ENCODE data around the gene VAPA. TPM values are rescaled to one million over a fixed set of nuclear protein-coding genes. Genes with fewer than 3 reads are reported as not detected.
A peak's percentile ranks its signal among the peaks of the same experiment; 100 is the strongest.

VAPA gene
- total and polyA plus RNA-seq, 3 donors from 2014 or later = 177 to 224 (median 180) TPM

GRCh38 chr18:9877655-9878014 is 36.2 kb upstream of the VAPA start:
- Histone ChIP-seq H3K9me3 (no peaks in the 10 kb centered on the region), H3K4me1 (peaks cover 24% of the 10 kb centered on the region), H3K4me3 (no peak overlapping the region), H3K27ac (peak overlapping the region; percentile 61 to 92), H3K27me3 (no peaks in the 10 kb centered on the region), H3K36me3 (ENCODE audit: low read depth, missing control alignments) (no peaks in the 10 kb centered on the region)
- no peak for TF ChIP-seq CTCF (IDR thresholded peaks at IDR 0.05)
- no peak for DNase-seq
- intact Hi-C loops (cut with DNase I; ENCODE audit: low total_unique reads) = no loop called here

DNA sequence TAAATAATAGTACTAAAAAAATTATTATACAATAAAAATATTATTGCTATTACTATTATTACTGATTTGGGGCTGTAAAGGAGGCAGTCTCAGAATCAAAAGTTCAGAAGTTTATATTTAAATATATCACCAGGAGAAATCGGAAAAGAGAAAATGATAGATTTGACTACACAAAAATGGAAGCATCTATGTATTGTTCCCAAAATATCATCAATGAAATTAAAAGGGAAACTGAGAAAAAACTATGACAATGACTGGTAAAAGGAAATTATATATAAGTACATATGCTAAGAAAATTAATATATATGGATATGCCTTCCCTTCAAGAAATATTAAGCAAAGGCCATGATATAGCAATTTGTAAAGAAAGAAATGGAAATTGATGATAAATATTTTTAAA is 35.7 kb upstream of the VAPA start:
- 87 to 97% methylated on average over 1 of the region's 1 CpG for WGBS, 2 donors
- peak overlapping the region in 1 of 2 donors; percentile 92 for H3K27ac ChIP-seq

DNA sequence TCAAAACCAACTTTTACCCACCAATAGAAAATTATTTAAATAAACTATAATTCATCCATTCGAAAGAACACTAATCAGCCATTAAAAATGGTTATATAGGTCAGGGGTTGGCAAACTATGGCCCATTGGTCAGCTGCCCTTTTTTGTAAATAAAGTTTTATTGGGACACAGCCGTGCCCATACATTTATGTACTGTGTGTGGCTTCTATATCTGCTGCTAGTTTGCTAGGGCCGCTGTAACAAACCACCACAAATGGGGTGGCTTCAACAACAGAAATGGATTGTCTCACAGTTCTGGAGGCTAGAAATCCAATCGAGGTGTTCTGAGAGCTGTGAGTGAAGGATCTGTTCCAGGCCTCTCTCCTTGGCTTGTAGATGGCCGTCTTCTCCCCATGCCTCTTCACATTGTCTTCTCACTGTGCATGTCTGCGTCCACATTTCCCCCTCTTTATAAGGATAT is 35.0 kb upstream of the VAPA start:
- Histone ChIP-seq H3K27ac (peak overlapping the region in 1 of 2 donors; percentile 83), H3K4me3 (no peak overlapping the region), H3K27me3 (no peaks in the 10 kb centered on the region), H3K4me1 (peaks cover 24% of the 10 kb centered on the region), H3K9me3 (no peaks in the 10 kb centered on the region), H3K36me3 (ENCODE audit: low read depth, missing control alignments) (no peaks in the 10 kb centered on the region)
- intact Hi-C loops (cut with DNase I; ENCODE audit: low total_unique reads) = no loop called here
- WGBS, 2 donors = 93 to 95% methylated on average over 6 of the region's 6 CpGs
- no peak for DNase-seq
- no peak for TF ChIP-seq CTCF (IDR thresholded peaks at IDR 0.05)
- no peak for TF ChIP-seq POLR2A (IDR thresholded peaks at IDR 0.05)

More for the DNA sequence above, 35.7 kb upstream of the VAPA start:
- H3K27me3 ChIP-seq = no peaks in the 10 kb centered on the region
- no peak for DNase-seq
- intact Hi-C loops (cut with DNase I; ENCODE audit: low total_unique reads) = no loop called here
- H3K4me1 ChIP-seq = peaks cover 24% of the 10 kb centered on the region
- H3K36me3 ChIP-seq (ENCODE audit: low read depth, missing control alignments) = no peaks in the 10 kb centered on the region
- H3K4me3 ChIP-seq = no peak overlapping the region
- no peaks in the 10 kb centered on the region for H3K9me3 ChIP-seq
- no peak for TF ChIP-seq CTCF (IDR thresholded peaks at IDR 0.05)
- TF ChIP-seq POLR2A (IDR thresholded peaks at IDR 0.05) = no peak

DNA sequence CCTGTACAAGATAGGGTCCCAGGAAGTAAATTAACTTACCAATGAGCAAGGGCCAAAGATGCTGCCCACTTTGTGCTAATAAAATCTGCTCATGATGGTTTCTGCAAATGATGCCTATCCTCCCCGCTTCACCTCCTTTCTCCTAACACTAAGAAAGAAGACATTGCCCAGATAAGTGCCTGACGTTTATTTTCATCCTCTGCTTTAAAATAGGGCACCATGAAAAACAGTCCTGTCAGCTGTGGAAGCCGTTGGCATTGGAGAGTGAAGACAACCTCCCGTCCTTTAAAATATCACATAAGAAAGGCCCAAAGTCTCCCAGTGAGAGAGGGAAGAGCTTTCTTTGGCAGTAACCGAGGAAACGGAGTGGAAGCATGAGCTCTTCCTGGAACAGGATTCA is 29.7 kb upstream of the VAPA start:
- Histone ChIP-seq H3K36me3 (ENCODE audit: low read depth, missing control alignments) (no peaks in the 10 kb centered on the region), H3K4me3 (no peak overlapping the region), H3K9me3 (no peaks in the 10 kb centered on the region), H3K4me1 (peaks cover 6% of the 10 kb centered on the region), H3K27me3 (no peaks in the 10 kb centered on the region), H3K27ac (no peak overlapping the region)
- DNase-seq = no peak
- intact Hi-C loops (cut with DNase I; ENCODE audit: low total_unique reads) = no loop called here
- WGBS, 2 donors = 85 to 95% methylated on average over 6 of the region's 6 CpGs
- no peak for TF ChIP-seq POLR2A (IDR thresholded peaks at IDR 0.05)
- no peak for TF ChIP-seq CTCF (IDR thresholded peaks at IDR 0.05)

- peaks cover 6% of the 10 kb centered on the region for H3K4me1 ChIP-seq
- H3K9me3 ChIP-seq = no peaks in the 10 kb centered on the region
- no peak overlapping the region for H3K27ac ChIP-seq
- DNase-seq = no peak
- WGBS, 2 donors = 86% methylated on average over 12 of the region's 12 CpGs
- H3K36me3 ChIP-seq (ENCODE audit: low read depth, missing control alignments) = no peaks in the 10 kb centered on the region
- no peak overlapping the region for H3K4me3 ChIP-seq
- H3K27me3 ChIP-seq = no peaks in the 10 kb centered on the region
- intact Hi-C loops (cut with DNase I; ENCODE audit: low total_unique reads) = no loop called here
- TF ChIP-seq POLR2A (IDR thresholded peaks at IDR 0.05) (no peak), CTCF (IDR thresholded peaks at IDR 0.05) (no peak)
These were observed 29.2 kb upstream of the VAPA start for GRCh38 chr18:9884532-9885140.
